NCI-H345 (cell line): ENCODE results near the gene PRRG4.
"Not testable (repeated sequence)": the region's sequence is repeated elsewhere in the genome, so short reads cannot be mapped to it uniquely, and the experiment has no call there.

Experiments
- DNase-seq: peaks from one replicate; lab custom pipeline; 2025; lab: John Stamatoyannopoulos, UW

The PRRG4 gene

DNA sequence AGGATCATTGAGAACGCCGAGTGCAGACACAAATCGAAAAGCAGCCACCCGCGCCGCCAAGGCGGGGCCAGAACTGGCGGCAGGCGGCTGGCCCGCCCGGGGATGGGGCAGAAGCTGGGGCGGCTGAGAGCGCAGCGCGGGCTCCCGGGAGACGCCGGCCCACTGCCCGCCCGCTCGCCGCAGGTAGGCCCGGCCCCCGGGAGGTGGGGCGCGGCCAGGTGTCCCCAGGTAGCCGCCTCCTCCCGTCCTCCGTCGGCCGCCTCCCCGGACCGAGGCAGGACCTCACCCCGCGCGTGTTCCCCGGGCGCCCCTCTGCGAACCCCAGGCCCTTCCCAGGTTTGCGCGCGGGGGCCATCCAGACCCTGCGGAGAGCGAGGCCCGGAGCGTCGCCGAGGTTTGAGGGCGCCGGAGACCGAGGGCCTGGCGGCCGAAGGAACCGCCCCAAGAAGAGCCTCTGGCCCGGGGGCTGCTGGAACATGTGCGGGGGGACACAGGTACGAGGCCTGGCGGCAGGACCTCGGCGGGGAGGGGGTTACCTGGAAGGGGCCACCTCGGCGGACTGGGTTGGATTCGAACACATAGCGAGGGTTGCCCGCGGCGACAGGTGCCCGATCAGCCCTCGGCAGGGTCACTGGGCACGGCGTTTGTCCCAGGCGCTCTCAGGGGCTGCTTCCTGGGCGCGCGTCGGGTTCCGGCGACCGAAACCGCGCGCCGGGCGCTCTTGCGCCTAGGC is at the start of gene PRRG4:
PRRG4 (plus strand) TSS at position 248 of the 733 bp plus-strand sequence. CDS start 603 bp downstream, outside the sequence.
- DNase-seq, result peak; percentile 64

DNA sequence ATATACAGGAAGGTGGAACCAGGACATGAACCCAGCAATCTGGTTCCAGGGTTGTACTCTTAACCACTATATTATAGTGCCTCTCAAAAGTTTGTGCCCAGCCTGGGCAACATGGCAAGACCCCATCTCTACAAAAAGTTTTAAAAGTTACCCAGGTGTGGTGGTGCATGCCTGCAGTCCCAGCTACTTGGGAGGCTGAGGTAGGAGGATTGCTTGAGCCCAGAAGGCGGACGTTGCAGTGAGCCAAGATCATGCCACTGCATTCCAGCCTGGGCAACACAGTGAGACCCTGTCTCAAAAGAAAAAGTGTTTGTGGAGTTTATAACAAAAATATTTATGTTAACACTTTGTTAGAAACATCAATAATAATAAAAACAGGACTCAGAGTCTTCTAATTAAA is 48.9 kb upstream of the PRRG4 start:
- not testable (repeated sequence) for DNase-seq

DNA sequence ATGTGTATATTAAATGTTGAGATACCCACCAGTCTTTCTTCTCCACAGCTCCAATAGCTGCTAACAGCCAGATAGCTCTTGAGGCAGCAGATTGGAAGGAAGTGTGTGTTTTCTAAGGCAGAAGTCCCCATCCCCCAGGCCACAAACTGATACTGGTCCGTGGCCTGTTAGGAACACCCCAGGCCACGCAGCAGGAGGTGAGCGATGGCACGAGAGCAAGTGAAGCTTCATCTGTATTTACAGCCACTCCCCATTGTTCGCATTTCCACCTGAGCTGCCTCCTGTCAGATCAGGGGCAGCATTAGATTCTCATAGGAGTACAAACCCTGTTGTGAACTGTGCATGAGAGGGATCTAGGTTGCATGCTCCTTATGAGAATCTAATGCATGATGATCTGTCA is 48.0 kb upstream of the PRRG4 start:
- no peak for DNase-seq

DNA sequence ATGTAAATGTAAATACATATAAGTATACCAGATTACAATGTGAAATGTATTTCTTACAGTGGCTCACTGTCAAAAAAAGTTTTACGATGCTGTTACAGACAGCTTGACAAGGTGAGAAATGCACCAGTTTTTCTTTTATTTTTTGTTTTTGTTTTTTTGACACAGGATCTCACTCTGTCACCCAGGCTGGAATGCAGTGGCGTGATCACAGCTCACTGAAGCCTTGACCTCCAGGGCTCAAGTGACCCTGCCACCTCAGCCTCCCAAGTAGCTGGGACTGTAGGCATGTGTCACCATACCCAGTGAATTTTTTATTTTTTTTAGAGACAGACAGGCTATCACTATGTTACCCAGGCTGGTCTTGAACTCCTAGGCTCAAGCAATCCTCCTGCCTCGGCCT is 44.5 kb upstream of the PRRG4 start:
- DNase-seq, result no peak

DNA sequence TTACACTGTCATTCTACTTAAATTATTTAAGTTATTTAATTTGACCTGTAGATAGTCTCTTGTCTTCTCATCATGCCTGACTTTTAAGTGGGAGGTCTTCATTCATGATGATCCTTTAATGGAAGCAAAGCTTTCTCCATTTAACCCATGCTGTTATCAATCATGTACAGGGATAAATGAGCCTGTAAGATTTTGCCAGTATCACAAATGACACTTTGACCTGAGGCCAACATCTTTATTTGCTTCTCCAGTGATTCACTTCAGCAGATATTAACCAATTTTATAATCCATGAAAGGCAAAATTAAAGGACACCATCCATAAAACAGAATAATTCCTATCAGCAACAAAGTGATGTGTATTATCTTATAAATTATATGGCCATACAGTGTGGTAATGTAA is 42.9 kb upstream of the PRRG4 start:
- DNase-seq, result no peak

DNA sequence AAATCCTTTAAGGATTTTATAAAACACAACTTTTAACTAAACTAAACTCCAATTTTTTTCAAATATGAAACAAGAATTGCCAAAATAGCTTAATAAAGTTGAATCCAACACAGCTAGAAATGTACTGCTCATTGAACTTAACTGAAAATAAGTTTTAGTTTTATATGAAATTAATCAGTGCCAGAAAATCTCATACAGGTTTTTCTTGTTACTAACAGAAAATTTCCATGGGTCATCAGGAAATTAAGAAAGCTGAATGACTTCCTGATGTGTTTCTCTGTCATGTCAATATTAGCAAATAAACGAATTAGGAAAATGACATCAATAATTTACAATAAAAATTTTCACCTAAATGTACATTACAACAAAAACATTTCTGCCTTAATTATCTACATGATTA is 38.8 kb upstream of the PRRG4 start:
- DNase-seq, result no peak

DNA sequence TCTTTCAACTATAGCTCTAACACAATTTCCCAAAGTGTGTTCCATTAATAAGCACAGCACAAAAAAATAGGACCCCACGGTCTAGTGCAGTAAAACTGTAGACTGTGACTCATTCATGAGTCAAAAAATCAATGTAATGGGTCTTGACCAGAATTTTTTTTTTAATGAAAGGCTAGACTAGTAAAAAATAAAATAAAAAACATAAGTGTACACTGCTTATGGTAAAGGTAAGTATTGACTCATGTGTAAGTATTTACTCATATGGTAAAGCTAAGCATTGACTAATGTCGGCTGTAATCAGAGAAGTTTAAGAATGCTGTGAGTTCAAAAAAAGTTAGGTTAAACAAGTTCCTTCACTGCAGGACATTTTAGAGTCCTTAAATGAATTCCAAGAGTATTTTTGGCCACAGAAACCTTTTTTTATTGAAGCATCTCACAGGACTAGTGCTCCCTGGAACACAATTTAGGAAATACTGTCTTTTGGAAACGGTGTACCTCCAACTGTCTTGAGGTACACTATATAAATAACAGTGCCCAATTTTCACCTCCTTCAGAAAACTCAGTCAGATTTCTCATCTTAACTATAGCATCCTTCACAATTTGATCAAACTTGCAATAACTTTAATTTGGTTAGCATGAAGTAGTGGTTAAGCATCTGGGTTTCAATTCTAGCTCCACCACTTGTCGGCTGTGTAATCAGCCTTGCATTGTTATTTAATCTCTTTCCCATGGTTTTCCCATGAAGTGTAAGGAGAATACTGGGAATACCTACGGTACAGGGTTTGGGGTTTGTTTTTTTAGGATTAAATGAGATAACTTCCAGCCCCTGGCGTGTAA is 37.4 kb upstream of the PRRG4 start:
- no peak for DNase-seq

DNA sequence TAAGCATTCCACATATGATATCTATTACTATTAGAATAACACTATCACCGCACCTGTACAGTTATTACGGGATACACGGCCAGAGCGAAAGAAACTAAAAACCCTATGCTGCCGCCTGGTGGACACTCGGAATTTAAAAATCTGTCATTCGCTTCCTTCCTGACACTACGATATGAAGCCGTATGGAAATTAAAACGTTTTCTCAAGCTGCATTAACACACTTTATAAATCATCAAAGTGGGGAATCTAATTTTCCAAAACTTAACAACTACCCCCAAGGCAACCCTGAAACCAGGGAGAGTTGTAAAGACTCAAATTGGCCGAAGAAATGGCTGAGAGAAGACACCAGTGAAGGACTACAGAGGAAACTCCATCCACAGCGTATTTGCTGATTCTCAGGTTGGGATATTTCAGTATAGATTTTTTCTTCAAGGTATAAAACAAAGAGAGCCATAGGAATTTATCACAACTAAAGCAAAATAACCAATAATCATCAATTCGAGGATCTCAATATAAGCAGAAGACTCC is 36.7 kb upstream of the PRRG4 start:
- peak; percentile 64 for DNase-seq

DNA sequence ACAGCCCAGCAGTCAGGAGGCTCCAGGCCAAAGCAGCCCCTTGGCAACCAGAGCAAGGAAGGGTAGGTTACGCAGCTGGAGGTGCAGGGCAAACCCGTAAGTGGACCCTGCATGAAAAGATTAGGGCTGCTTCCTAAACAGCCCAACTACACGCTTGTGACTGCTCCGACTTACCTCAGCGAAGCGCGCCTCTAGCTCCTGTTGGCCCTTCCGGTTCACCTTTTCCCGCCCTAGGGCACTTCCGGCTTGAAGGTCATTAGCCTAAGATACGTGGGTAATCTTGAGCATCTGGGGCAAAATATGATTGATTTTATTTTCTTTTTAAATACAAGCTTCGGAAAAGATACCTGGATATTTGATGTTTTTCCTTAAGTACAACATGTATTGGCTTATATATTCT is 35.3 kb upstream of the PRRG4 start, which contains the start of gene CCDC73:
CCDC73 (minus strand) TSS at position 224 of the 400 bp plus-strand sequence. CDS start 34,419 bp downstream, outside the sequence.
- DNase-seq, result no peak

DNA sequence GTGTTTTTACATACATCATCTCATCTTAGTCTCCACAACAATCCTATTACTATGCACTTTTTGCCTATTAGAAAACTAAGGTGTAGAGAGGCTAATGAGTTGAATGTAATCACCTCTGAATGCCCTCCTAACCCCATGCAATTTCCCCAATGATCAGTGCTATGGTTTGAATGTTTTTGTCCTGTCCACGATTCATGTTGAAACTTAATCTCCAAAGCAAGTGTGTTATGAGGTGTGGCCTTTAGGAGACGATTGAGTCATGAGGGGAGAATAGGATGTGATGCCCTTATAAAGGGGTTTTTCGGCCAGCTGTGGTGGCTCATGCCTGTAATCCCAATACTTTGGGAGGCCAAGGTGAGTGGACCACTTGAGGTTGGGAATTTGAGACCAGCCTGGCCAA is 33.3 kb upstream of the PRRG4 start:
- no peak for DNase-seq

DNA sequence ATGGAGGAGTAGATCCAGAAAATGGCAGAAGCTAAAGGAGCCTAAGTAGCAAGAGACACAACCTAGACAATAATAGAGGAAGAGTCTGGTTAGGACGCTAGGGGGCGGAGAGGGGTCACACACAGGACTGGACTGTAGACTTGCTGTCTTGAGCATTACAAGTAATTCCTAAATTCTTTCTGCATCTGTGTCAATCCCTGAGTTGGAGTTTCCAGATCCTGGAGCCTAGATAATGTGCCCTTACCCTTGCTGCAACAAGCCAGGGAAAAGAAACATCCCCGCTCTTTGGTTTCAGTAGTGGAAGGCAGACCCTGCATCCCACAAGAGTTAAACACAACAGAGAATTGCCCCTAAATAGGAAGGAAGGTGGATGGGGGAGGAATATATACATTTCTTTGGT is 20.4 kb upstream of the PRRG4 start:
- peak; percentile 67 for DNase-seq

DNA sequence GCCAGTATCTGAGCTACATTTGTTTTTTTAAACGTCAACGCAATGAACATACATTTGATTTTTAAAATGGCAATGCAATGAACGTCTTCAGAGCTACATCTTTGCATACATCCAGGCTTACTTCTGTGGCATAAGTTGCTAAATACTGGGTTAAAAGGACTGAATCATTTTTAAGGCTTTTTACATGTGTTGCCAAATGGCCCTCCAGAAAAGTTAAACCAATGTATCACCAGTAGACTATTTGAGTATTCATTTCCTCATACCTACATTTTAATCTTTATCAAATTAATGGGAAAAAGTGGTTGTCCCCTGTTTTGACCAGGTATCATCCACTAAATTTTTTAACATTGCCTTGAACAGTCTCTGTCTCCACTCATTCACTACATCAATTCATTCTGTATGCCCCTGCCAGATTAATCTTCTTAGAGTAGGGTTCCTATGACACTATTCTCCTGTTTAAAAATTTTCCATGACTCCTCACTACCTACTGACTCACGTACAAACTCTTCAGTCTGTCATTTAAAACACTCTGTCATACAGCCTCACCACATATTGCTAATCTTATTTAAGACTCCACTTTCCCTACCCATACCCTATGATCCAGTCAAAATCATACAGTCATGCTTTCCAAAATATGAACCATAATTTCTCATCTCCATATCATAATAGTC is 12.4 kb upstream of the PRRG4 start:
- DNase-seq, result no peak

DNA sequence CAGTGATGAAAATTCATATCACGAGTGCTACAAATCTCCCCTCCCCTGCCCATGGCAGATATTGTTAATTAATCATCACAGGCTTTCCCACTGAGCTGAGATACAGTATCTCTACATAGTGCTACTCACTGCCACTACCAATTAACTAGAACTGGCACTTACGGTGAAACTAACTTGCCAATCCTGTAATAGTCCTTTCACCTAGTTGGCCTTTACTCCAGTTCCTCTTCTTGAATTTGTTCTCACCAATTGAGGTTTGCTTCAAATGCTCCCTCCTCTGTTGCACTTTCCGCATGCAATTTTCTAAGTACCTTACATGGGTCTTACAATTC is 11.9 kb upstream of the PRRG4 start:
- DNase-seq, result no peak

DNA sequence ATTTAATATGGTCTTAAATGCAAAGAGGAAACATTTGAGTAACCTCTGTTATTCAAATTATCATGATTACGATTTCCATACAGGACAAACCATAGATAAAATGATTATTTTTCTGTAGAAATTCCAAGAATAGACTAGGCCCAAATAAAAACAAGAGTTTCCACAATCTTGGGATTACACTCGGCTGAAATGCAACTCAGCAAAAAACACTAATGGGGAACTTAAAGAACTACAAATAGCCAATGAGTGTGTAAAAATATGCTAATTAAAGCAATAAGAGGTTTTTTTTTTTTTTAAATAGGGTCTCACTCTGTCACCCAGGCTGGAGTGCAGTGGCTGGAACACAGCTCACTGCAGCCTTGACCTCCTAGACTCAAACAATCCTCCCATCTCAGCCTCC is 10.5 kb upstream of the PRRG4 start:
- DNase-seq, result no peak

DNA sequence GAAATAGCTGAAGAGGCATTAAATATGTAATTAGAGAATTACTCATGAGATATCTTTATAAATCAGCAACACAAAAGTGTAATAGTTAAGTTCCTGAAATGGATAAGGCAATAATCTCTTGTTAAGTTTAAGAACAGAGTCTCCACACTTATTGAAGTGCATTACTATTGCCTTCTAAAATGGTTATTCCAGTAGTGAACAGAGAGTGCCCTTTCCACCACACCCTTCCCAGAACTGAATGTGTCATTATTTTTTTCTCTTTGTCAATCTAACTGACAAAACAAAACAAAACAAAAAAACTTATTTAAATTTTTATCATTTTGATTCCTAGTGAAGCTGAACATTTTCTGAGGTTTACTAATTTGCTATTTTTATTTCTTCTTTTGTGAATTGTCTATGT is 9.2 kb upstream of the PRRG4 start:
- DNase-seq, result no peak

DNA sequence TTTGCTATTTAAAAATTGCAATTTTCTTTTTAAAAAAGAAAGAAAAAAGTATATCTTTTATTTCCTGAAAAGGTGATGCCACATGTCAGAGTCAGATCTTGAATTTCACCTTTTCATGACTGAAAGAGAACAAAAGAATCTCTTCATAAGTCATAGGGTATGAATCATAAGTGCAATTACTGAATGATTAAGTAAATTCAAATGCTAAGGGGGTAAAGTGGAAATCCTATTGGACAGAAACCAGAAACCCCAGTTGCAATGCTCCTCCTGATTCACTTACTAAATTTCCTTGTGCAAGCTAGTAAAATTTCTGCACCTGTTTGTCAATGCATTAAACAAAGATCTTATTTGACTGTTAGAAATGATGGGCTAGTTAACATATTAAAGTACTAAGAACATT is 8.2 kb upstream of the PRRG4 start:
- no peak for DNase-seq

DNA sequence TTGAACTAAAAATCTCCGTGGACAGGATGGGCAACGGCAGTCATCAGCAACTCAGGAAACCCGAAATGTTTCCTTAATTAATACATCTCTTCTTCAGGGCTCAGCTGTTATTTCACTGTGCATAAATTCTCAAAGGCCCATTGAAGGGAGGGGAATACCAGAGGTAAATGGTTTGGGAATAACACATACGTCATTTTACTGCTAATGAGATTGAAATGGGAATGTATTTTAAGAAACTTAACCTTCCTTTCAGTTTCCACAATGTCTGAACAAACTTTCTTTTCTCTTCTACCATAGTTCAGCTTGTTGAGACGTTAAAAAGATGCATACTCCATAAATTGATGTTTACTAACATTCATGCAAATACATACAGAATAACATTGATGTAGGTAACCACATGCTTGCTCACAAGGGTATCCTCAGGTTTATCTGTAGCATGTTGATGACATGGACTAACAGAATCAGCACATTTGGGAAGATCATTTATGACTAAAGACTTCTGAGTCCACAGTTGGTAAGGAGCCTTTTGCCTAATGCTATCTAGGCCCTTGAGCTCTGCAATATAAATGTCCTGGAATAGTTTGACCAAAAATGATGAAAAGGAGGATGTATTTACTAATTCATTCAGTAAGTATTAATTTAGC is 7.7 kb upstream of the PRRG4 start:
- DNase-seq, result no peak

DNA sequence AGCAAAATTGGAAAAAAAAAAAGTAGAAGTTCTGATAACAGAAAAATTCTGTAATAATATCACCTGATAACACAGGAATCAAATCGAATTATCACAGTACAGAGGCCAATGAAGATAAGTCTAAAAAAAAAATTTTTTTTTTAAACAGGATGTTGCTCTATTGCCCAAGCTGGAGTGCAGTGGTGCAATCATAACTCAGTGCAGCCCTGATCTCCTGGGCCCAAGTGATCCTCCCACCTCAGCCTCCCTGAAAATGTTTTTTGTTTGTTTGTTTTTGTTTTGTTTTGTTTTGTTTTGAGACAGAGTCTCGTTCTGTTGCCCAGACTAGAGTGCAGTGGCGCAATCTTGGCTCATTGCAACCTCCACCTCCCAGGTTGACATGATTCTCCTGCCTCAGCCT is 6.1 kb upstream of the PRRG4 start:
- DNase-seq, result not testable (repeated sequence)

DNA sequence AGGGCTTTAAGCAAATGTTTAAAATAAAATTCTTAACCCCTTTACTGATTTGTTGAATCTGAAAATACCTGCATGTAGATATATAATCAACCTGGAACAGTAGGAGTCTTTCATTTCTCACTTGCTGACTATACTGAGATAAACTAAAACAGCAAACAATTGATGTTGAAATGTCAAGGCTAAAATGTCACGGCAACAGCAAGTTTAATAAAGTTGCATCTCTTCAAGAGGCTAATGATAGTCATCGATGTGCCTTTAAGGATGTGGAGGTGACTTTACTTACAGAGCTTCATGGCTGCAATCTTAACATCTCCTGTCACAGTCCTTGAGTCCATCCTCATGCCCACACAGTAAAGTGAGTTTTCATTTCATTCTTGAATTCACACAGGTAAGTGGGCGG is 3.6 kb upstream of the PRRG4 start:
- DNase-seq, result no peak

DNA sequence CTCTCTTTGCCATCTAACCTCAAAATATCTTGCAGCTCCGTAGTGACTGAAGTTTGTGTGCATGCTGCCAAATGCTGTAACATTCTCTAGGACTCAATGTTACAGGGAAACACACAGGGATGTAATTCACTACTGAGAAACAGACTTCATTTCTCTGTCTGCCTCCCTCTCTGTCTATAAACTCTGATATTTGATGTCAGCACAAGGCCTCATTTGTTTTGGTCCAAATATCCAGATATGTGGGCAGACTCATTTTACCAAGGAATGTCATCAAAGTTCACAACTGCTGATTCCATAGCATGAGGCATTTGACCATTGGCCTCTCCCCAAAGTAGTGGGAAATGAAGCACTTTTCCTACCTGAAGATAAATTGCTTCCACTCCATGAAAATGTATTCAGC is 2.5 kb upstream of the PRRG4 start:
- DNase-seq, result no peak

DNA sequence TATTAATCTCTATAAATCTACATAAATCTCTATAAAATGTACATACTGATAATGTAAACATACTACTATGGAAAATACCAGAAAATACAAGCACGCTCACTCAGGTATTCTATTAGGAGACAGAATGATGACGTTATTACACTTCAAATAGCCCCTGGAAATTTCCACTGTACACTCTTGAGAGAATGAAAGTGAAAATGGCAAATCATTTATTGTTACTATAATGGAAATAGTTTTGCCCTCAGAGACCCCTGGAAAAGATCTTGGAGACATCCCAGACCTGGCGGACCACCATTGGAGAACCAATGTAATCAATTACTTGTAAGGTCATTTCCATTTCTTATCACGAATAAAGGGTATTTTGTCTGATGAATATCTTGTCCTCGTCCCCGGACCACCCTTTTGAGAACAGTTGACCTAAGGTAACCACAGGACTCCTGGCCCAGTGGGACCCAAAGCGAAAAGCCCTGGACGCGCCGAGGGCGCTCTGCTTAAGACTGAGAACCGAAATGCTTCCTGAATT is 509 bp upstream of the PRRG4 start:
- no peak for DNase-seq

DNA sequence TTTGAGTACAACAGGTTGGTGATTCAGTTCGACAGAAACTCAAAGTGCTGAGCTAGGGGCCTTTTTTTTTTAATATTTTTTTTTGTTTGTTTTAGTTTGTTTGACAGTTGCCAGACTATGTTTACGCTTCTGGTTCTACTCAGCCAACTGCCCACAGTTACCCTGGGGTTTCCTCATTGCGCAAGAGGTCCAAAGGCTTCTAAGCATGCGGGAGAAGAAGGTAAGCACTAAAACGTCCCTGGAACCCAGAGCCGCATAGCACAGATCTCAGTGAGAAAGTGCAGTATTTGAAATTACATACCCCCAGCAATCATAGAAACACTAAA is 649 bp downstream of the PRRG4 start:
- DNase-seq, result no peak
